ENCODE data around the gene MYO7A. TPM values are rescaled to one million over a fixed set of nuclear protein-coding genes. Genes with fewer than 3 reads are reported as not detected.

MYO7A gene
- 10 to 100 TPM in 1 of 3 donors, 1 to 10 TPM in 2; 4.3 to 23.5 (median 4.5) TPM for total RNA-seq

GRCh38 chr11:77127920-77128691, at the start of gene MYO7A:
MYO7A (plus strand) TSS chr11:77128246; CDS start chr11:77130635, 2,389 bp downstream.
- intact Hi-C loops (cut with DNase I; ENCODE audit: low total_unique reads), result no loop called here
- Histone ChIP-seq H3K9me3 (no peaks in the 10 kb centered on the region), H3K4me3 (peak within 1 kb of the TSS; percentile 31 to 64 (median 48)), H3K36me3 (no peaks in the 10 kb centered on the region), H3K27me3 (no peaks in the 10 kb centered on the region), H3K27ac (no peak within 1 kb of the TSS), H3K4me1 (peaks cover 0 to 5% of the 10 kb centered on the region in 2 donors)
- no peak for DNase-seq (ENCODE audit: low spot score in 2 of 2)
- TF ChIP-seq POLR2AphosphoS5 (IDR thresholded peaks at IDR 0.05) (no peak), CTCF (IDR thresholded peaks at IDR 0.05) (no peak), POLR2A (IDR thresholded peaks at IDR 0.05) (no peak)

- Histone ChIP-seq H3K4me3 (no peak overlapping the region), H3K27me3 (no peaks in the 10 kb centered on the region), H3K27ac (no peak overlapping the region), H3K36me3 (no peaks in the 10 kb centered on the region), H3K4me1 (peaks cover 0 to 1% of the 10 kb centered on the region in 2 donors), H3K9me3 (no peaks in the 10 kb centered on the region)
- no peak for DNase-seq (ENCODE audit: low spot score in 2 of 2)
- intact Hi-C loops (cut with DNase I; ENCODE audit: low total_unique reads), result no loop called here
- no peak for TF ChIP-seq CTCF (IDR thresholded peaks at IDR 0.05)
- no peak for TF ChIP-seq POLR2A (IDR thresholded peaks at IDR 0.05)
- no peak for TF ChIP-seq POLR2AphosphoS5 (IDR thresholded peaks at IDR 0.05)
These were observed 48.4 kb upstream of the MYO7A start for GRCh38 chr11:77079666-77080065.

GRCh38 chr11:77080643-77081210, 47.3 kb upstream of the MYO7A start:
- TF ChIP-seq CTCF (IDR thresholded peaks at IDR 0.05) (no peak), POLR2AphosphoS5 (IDR thresholded peaks at IDR 0.05) (no peak), POLR2A (IDR thresholded peaks at IDR 0.05) (no peak)
- Histone ChIP-seq H3K27me3 (no peaks in the 10 kb centered on the region), H3K36me3 (no peaks in the 10 kb centered on the region), H3K27ac (no peak overlapping the region), H3K4me1 (no peaks in the 10 kb centered on the region), H3K9me3 (no peaks in the 10 kb centered on the region), H3K4me3 (no peak overlapping the region)
- DNase-seq (ENCODE audit: low spot score in 2 of 2), result no peak
- intact Hi-C loops (cut with DNase I; ENCODE audit: low total_unique reads), result no loop called here

GRCh38 chr11:77081381-77081851, 46.6 kb upstream of the MYO7A start:
- no peaks in the 10 kb centered on the region for H3K4me1 ChIP-seq
- intact Hi-C loops (cut with DNase I; ENCODE audit: low total_unique reads), result no loop called here
- H3K4me3 ChIP-seq, result no peak overlapping the region
- no peaks in the 10 kb centered on the region for H3K36me3 ChIP-seq
- H3K27me3 ChIP-seq, result no peaks in the 10 kb centered on the region
- DNase-seq (ENCODE audit: low spot score in 2 of 2), result peak in 1 of 2 donors; percentile 36
- no peak overlapping the region for H3K27ac ChIP-seq
- no peaks in the 10 kb centered on the region for H3K9me3 ChIP-seq
- no peak for TF ChIP-seq POLR2A (IDR thresholded peaks at IDR 0.05)
- TF ChIP-seq POLR2AphosphoS5 (IDR thresholded peaks at IDR 0.05), result no peak
- no peak for TF ChIP-seq CTCF (IDR thresholded peaks at IDR 0.05)
